H1 (cell line): ENCODE data around the gene MPZL3. TPM values are rescaled to one million over a fixed set of nuclear protein-coding genes. Genes with fewer than 3 reads are reported as not detected.

Source experiments
- CTCF ChIA-PET: fragments of 300-600 bp; sonication (Branson Sonifier 250); formaldehyde crosslinking; loops from one replicate; lab custom pipeline; 2021; ENCODE audit not compliant: partially characterized antibody; lab: Charles Lee
- POLR2A ChIA-PET: fragments of 300-600 bp; sonication (Branson Sonifier 250); formaldehyde crosslinking; loops from one replicate; lab custom pipeline; 2021; ENCODE audit warnings: inconsistent platforms; ENCODE audit not compliant: partially characterized antibody; lab: Charles Lee
- DNase-seq, 2 experiments: peaks; one replicate each; pipeline versions ENCODE4 v3.0.0 to v3.0.0-alpha.2; 2010 to 2022; ENCODE audit warnings: low spot score in 2 of 2, low read depth in 1 of 2, mixed read lengths in 1 of 2
- FAIRE-seq: peaks from 2 replicates; lab custom pipeline; 2011; peaks lifted over from hg19 to GRCh38; lab: Jason Lieb, UNC
- H2AFZ ChIP-seq: 2 replicates; pipeline ENCODE4 v1.8.1; 2012; ENCODE audit warnings: low read length, inconsistent platforms
- H2AK5ac ChIP-seq: 2 replicates; pipeline ENCODE4 v1.6.1; 2013; ENCODE audit warnings: low read depth, low read length
- H2BK120ac ChIP-seq: replicated peaks from 2 replicates; pipeline ENCODE3; 2013; ENCODE audit warnings: low read depth, low read length, inconsistent platforms
- H2BK12ac ChIP-seq: 2 replicates; pipeline ENCODE4 v1.6.1; 2013; ENCODE audit warnings: low read depth, low read length
- H2BK15ac ChIP-seq: 2 replicates; pipeline ENCODE4 v1.6.1; 2013; ENCODE audit warnings: low read length
- H2BK20ac ChIP-seq: 2 replicates; pipeline ENCODE4 v1.6.1; 2013; ENCODE audit warnings: low read length
- H2BK5ac ChIP-seq: 2 replicates; pipeline ENCODE4 v1.6.1; 2013; ENCODE audit warnings: low read depth, low read length
- H3K14ac ChIP-seq: 2 replicates; pipeline ENCODE4 v1.6.1; 2013; ENCODE audit warnings: inconsistent platforms; ENCODE audit not compliant: insufficient read length
- H3K18ac ChIP-seq: 2 replicates; pipeline ENCODE4 v1.6.1; 2013; ENCODE audit warnings: low read length; ENCODE audit errors: extremely low read depth
- H3K23ac ChIP-seq: 2 replicates; pipeline ENCODE4 v1.6.1; 2013; ENCODE audit warnings: inconsistent platforms; ENCODE audit not compliant: insufficient read length
- H3K23me2 ChIP-seq: 2 replicates; pipeline ENCODE4 v1.6.1; 2013; ENCODE audit warnings: low read depth, low read length
- H3K27ac ChIP-seq: 2 replicates; pipeline ENCODE4 v1.6.1; 2011; ENCODE audit warnings: low read depth, low read length, inconsistent platforms
- H3K27me3 ChIP-seq, 4 experiments: replicated peaks in 1 of 4; 1 replicate in 1 of 4; 2 replicates in 3 of 4; pipeline versions ENCODE4 v1.6.1 to v1.8.1; 2011 to 2013; ENCODE audit warnings: low read length in 3 of 4, mild to moderate bottlenecking in 3 of 4, inconsistent platforms in 2 of 4, mixed read lengths in 2 of 4, moderate library complexity in 1 of 4; ENCODE audit not compliant: control insufficient read depth in 3 of 4, insufficient read depth in 3 of 4; ENCODE audit errors: extremely low read depth in 1 of 4
- H3K36me3 ChIP-seq, 4 experiments: 2 replicates each; pipeline versions ENCODE4 v1.6.1 to v1.8.1; 2011 to 2013; ENCODE audit warnings: mild to moderate bottlenecking in 4 of 4, low read length in 3 of 4, moderate library complexity in 2 of 4, control low read depth in 1 of 4, inconsistent platforms in 1 of 4; ENCODE audit not compliant: insufficient read depth in 4 of 4, control insufficient read depth in 2 of 4
- H3K4ac ChIP-seq: replicated peaks from 2 replicates; pipeline ENCODE3; 2013; ENCODE audit warnings: low read length, low read depth, mixed read lengths, inconsistent platforms; ENCODE audit not compliant: insufficient read length
- H3K4me1 ChIP-seq, 4 experiments: replicated peaks in 1 of 4; 1 replicate in 1 of 4; 2 replicates in 3 of 4; pipeline versions ENCODE4 v1.6.1 to v1.8.1; 2011 to 2013; ENCODE audit warnings: low read length in 3 of 4, inconsistent platforms in 2 of 4, mixed read lengths in 1 of 4; ENCODE audit not compliant: insufficient read depth in 4 of 4, control insufficient read depth in 3 of 4
- H3K4me2 ChIP-seq, 2 experiments: 2 replicates each; pipeline versions ENCODE4 v1.6.1 to v1.8.1; 2011 to 2013; ENCODE audit warnings: low read depth in 2 of 2, low read length in 2 of 2, control low read depth in 1 of 2, inconsistent platforms in 1 of 2, mild to moderate bottlenecking in 1 of 2; ENCODE audit not compliant: insufficient read depth in 1 of 2
- H3K4me3 ChIP-seq, 4 experiments: fragments of 200-600, 300-600 bp in 1 of 4; sonication (generic), shearing (Covaris generic), sonication (Bioruptor Twin) in 1 of 4; 2 replicates each; pipeline versions ENCODE4 v1.5.1 to v1.8.1; 2011 to 2016; ENCODE audit warnings: low read length in 4 of 4, low read depth in 3 of 4, control low read depth in 2 of 4, inconsistent platforms in 2 of 4, mild to moderate bottlenecking in 2 of 4, mixed read lengths in 1 of 4, moderate library complexity in 1 of 4; ENCODE audit not compliant: insufficient read depth in 2 of 4; ENCODE audit errors: extremely low read depth in 1 of 4
- H3K56ac ChIP-seq: replicated peaks from 2 replicates; pipeline ENCODE3; 2013; ENCODE audit warnings: low read depth, mild to moderate bottlenecking, mixed read lengths, low read length, inconsistent platforms; ENCODE audit not compliant: insufficient read length
- H3K79me1 ChIP-seq: 2 replicates; pipeline ENCODE4 v1.6.1; 2013; ENCODE audit warnings: low read depth, low read length, control low read depth
- H3K79me2 ChIP-seq, 2 experiments: 2 replicates each; pipeline versions ENCODE4 v1.6.1 to v1.8.1; 2012 to 2013; ENCODE audit warnings: low read length in 2 of 2, mild to moderate bottlenecking in 2 of 2, inconsistent platforms in 1 of 2; ENCODE audit not compliant: insufficient read depth in 2 of 2, control insufficient read depth in 1 of 2
- H3K9ac ChIP-seq, 4 experiments: replicated peaks in 1 of 4; 1 replicate in 1 of 4; 2 replicates in 3 of 4; pipeline versions ENCODE4 v1.6.1 to v1.8.1; 2011 to 2013; ENCODE audit warnings: low read depth in 3 of 4, low read length in 3 of 4, control low read depth in 2 of 4, mild to moderate bottlenecking in 2 of 4, moderate library complexity in 2 of 4, inconsistent platforms in 1 of 4; ENCODE audit errors: extremely low read depth in 1 of 4
- H3K9me3 ChIP-seq, 2 experiments: 2 replicates each; pipeline versions ENCODE4 v1.6.1 to v1.8.1; 2012 to 2013; ENCODE audit warnings: mild to moderate bottlenecking in 2 of 2, moderate library complexity in 2 of 2, control low read depth in 1 of 2, inconsistent platforms in 1 of 2, low read depth in 1 of 2, low read length in 1 of 2, mixed read lengths in 1 of 2; ENCODE audit not compliant: insufficient read depth in 2 of 2
- H4K20me1 ChIP-seq, 2 experiments: replicated peaks in 1 of 2; 2 replicates each; pipeline versions ENCODE3 to v1.8.1; 2011 to 2013; ENCODE audit warnings: inconsistent platforms in 2 of 2, low read length in 2 of 2, mild to moderate bottlenecking in 1 of 2; ENCODE audit not compliant: insufficient read depth in 2 of 2, control insufficient read depth in 1 of 2
- H4K5ac ChIP-seq: 2 replicates; pipeline ENCODE4 v1.6.1; 2013; ENCODE audit warnings: low read length, low read depth, mixed read lengths, inconsistent platforms; ENCODE audit not compliant: insufficient read length
- H4K8ac ChIP-seq: 2 replicates; pipeline ENCODE4 v1.8.0; 2013; ENCODE audit warnings: mild to moderate bottlenecking, moderate library complexity, low read length, inconsistent platforms; ENCODE audit not compliant: insufficient read depth; ENCODE audit errors: extremely low read depth
- H4K91ac ChIP-seq: replicated peaks from 2 replicates; pipeline ENCODE3; 2013; ENCODE audit warnings: low read length, mixed read lengths, inconsistent platforms; ENCODE audit not compliant: insufficient read length
- BRCA1 ChIP-seq: IDR thresholded peaks from 2 replicates; pipeline ENCODE4 v1.6.1; 2012; ENCODE audit warnings: low read depth, low read length, improper control_type of control experiment
- CBX8 ChIP-seq: fragments of 300-800, 300-1000 bp; sonication (generic); IDR thresholded peaks from 2 replicates; pipeline ENCODE4 v1.7.1; 2016; ENCODE audit warnings: low read depth, low read length, borderline replicate concordance
- CTBP2 ChIP-seq: IDR thresholded peaks from 2 replicates; pipeline ENCODE4 v1.7.0; 2011; ENCODE audit warnings: borderline replicate concordance, mild to moderate bottlenecking, moderate library complexity, mixed read lengths, low read length; ENCODE audit not compliant: insufficient read depth, insufficient read length
- E2F6 ChIP-seq: IDR thresholded peaks from 2 replicates; pipeline ENCODE4 v1.6.1; 2012; ENCODE audit warnings: inconsistent platforms
- EZH2 ChIP-seq: fragments of 200-600 bp; sonication (generic); IDR thresholded peaks from 2 replicates; pipeline ENCODE4 v1.7.1; 2012; ENCODE audit warnings: low read depth, mild to moderate bottlenecking, moderate library complexity, low read length, inconsistent platforms; ENCODE audit not compliant: severe bottlenecking
- GTF2F1 ChIP-seq: IDR thresholded peaks from 2 replicates; pipeline ENCODE4 v1.6.1; 2012; ENCODE audit warnings: low read depth, low read length, improper control_type of control experiment, borderline replicate concordance
- PHF8 ChIP-seq: fragments of 200-600 bp; sonication (generic); conservative IDR thresholded peaks from 2 replicates; pipeline ENCODE4 v1.7.1; 2012; ENCODE audit warnings: low read depth, mild to moderate bottlenecking, inconsistent platforms, low read length, moderate library complexity
- SIRT6 ChIP-seq: IDR thresholded peaks from one replicate; pipeline ENCODE4 v1.7.1; 2012; ENCODE audit warnings: low read length, inconsistent platforms
- SP1 ChIP-seq: IDR thresholded peaks from 2 replicates; pipeline ENCODE4 v1.6.1; 2011; ENCODE audit warnings: low read depth, low read length
- SP4 ChIP-seq: IDR thresholded peaks from 2 replicates; pipeline ENCODE4 v1.6.1; 2012; ENCODE audit warnings: low read length, inconsistent platforms
- WGBS, 2 experiments: shearing (Covaris generic) in 1 of 2; methylation state at CpG; one replicate each; pipeline versions ENCODE4 v1.1.6 to v1.1.7; 2013 to 2015; ENCODE audit warnings: low lambda C conversion rate in 2 of 2, mixed read lengths in 2 of 2, inconsistent platforms in 1 of 2, low coverage in 1 of 2, missing lambda C conversion rate in 1 of 2; ENCODE audit not compliant: insufficient replicate concordance in 2 of 2, insufficient coverage in 1 of 2, insufficient read length in 1 of 2; ENCODE audit errors: extremely low coverage in 1 of 2, missing lambda C conversion rate in 1 of 2; 5-methylcytosine and 5-hydroxymethylcytosine counted together
- polyA plus RNA-seq, 7 experiments: library from polyadenylated mRNA; depleted of rRNA in 3 of 7; stranded (reverse) in 5 of 7; unstranded in 2 of 7; fragments of >200 nt in 5 of 7; fragments of 200-250 nt in 2 of 7; gene quantifications; 1 replicate in 5 of 7; 2 replicates in 1 of 7; 4 replicates in 1 of 7; pipeline versions ENCODE4 v1.2.1 to v1.2.3, GENCODE V29; 2011 to 2013; ENCODE audit warnings: missing spikeins in 2 of 7, mixed read lengths in 2 of 7
- total RNA-seq: library from RNA; stranded (reverse); fragmentation: NEBNext Ultra II Directional; extraction: Animal tissue kit (Norgen Biotek cat#: 25700); gene quantifications from 2 replicates; pipeline ENCODE4 v1.2.1, GENCODE V29; 2021

MPZL3 gene
- total and polyA plus RNA-seq, 2 of the 8 experiments (the other 6 are each of a cell fraction or from before 2014, with no cell fraction given): 1.1 to 3.9 TPM

GRCh38 chr11:118213201-118213600 is 39.0 kb downstream of the MPZL3 start:
- TF ChIP-seq SP4 (no peak), SIRT6 (no peak), CTBP2 (no peak), PHF8 (no peak), E2F6 (no peak), EZH2 (no peak), BRCA1 (no peak), SP1 (no peak), GTF2F1 (no peak), CBX8 (no peak)
- Histone ChIP-seq H3K27me3 (no peaks in the 10 kb centered on the region), H3K14ac (no peak overlapping the region), H3K79me1 (no peaks in the 10 kb centered on the region), H3K9ac (no peak overlapping the region), H2AK5ac (no peak overlapping the region), H4K91ac (no peak overlapping the region), H3K36me3 (no peaks in the 10 kb centered on the region), H3K27ac (no peak overlapping the region), H3K4me3 (no peak overlapping the region), H3K18ac (no peak overlapping the region; the same call in 1 of the 2 replicates), H4K8ac (no peak overlapping the region), H2AFZ (no peak overlapping the region), H2BK120ac (no peak overlapping the region), H3K23ac (no peak overlapping the region), H2BK5ac (no peak overlapping the region), H3K4ac (no peak overlapping the region), H3K79me2 (no peaks in the 10 kb centered on the region), H2BK15ac (no peak overlapping the region), H4K5ac (no peak overlapping the region), H2BK20ac (no peak overlapping the region), H3K23me2 (no peaks in the 10 kb centered on the region), H4K20me1 (no peaks in the 10 kb centered on the region), H3K4me2 (no peak overlapping the region; a peak in 1 of 4 replicates), H3K4me1 (peaks cover 6 to 21% (median 20%) of the 10 kb centered on the region in 4 experiments; a peak in 6 of 7 replicates), H3K9me3 (no peaks in the 10 kb centered on the region), H3K56ac (no peak overlapping the region), H2BK12ac (0 out of 2 replicates have a peak overlapping the region, but pooled peaks have one; percentile 21)
- 84% methylated on average over 4 of the region's 4 CpGs; no CpG with 5 or more reads in 1 of the 2 experiments for WGBS, 2 experiments
- CTCF ChIA-PET: interaction anchor here (0.9 to 5.9 kb wide), 6 partner anchors 8 to 42 kb away, joined by 3 to 38 read pairs (median 4); partner anchors contain the start of gene JAML
- FAIRE-seq (no peak), DNase-seq (no peak)
- POLR2A ChIA-PET: interaction anchor here (1.6 kb wide), 1 partner anchor 8 kb away, joined by 3 read pairs; no protein-coding TSS in a partner anchor
